ENCODE data around the gene FXR1. TPM values are rescaled to one million over a fixed set of nuclear protein-coding genes. Genes with fewer than 3 reads are reported as not detected.

FXR1 gene
- polyA plus RNA-seq, 1 experiment: 205 TPM

DNA sequence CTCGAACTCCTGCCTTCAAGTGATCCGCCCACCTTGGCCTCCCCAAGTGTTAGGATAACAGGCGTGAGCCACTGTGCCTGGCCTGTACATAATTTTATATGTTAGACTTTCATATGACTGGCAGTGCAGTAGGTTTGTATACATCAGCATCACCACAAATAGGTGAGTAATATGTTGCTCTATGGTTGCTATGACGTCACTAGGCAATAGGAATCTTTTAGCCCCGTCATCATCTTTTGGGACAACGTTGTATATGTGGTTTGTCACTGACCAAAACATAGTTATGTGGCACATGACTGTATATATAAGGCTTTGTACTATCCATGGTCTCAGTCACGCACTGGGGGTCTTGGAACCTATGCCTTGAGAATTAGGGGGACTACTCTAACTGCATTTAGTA lies 94.1 kb downstream of the FXR1 start:
- CTCF ChIA-PET: interaction anchor here (0.6 kb wide), 1 partner anchor 1290 kb away, joined by 3 read pairs; no protein-coding TSS in a partner anchor
- POLR2A ChIA-PET: no interaction called here
- no peak for DNase-seq (ENCODE audit: low read depth, low spot score)

GRCh38 chr3:181007262-181007661 lies 94.8 kb downstream of the FXR1 start:
- ChIA-PET CTCF (no interaction called here), POLR2A (no interaction called here)
- H3K27ac ChIP-seq (ENCODE audit: low read depth, low read length): no peak overlapping the region
- DNase-seq (ENCODE audit: low read depth, low spot score): no peak
- TF ChIP-seq, protein P1, sequence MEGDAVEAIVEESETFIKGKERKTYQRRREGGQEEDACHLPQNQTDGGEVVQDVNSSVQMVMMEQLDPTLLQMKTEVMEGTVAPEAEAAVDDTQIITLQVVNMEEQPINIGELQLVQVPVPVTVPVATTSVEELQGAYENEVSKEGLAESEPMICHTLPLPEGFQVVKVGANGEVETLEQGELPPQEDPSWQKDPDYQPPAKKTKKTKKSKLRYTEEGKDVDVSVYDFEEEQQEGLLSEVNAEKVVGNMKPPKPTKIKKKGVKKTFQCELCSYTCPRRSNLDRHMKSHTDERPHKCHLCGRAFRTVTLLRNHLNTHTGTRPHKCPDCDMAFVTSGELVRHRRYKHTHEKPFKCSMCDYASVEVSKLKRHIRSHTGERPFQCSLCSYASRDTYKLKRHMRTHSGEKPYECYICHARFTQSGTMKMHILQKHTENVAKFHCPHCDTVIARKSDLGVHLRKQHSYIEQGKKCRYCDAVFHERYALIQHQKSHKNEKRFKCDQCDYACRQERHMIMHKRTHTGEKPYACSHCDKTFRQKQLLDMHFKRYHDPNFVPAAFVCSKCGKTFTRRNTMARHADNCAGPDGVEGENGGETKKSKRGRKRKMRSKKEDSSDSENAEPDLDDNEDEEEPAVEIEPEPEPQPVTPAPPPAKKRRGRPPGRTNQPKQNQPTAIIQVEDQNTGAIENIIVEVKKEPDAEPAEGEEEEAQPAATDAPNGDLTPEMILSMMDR (IDR thresholded peaks at IDR 0.05; ENCODE audit: low read depth, low read length): no peak
- no peaks in the 10 kb centered on the region for H3K27me3 ChIP-seq (ENCODE audit: control insufficient read depth, insufficient read depth, low read length)
- no peak overlapping the region for H3K4me3 ChIP-seq (ENCODE audit: low read depth, low read length)
- no peaks in the 10 kb centered on the region for H3K9me3 ChIP-seq (ENCODE audit: control insufficient read depth, insufficient read depth, low read length)

More for the DNA sequence above, 94.1 kb downstream of the FXR1 start:
- TF ChIP-seq, protein P1 (IDR thresholded peaks at IDR 0.05; ENCODE audit: low read depth, low read length): no peak
- no peaks in the 10 kb centered on the region for H3K27me3 ChIP-seq (ENCODE audit: control insufficient read depth, insufficient read depth, low read length)
- no peaks in the 10 kb centered on the region for H3K9me3 ChIP-seq (ENCODE audit: control insufficient read depth, insufficient read depth, low read length)
- H3K27ac ChIP-seq (ENCODE audit: low read depth, low read length): no peak overlapping the region
- H3K4me3 ChIP-seq (ENCODE audit: low read depth, low read length): no peak overlapping the region

GRCh38 chr3:181008796-181009195 lies 96.3 kb downstream of the FXR1 start:
- Histone ChIP-seq H3K27ac (ENCODE audit: low read depth, low read length) (no peak overlapping the region), H3K9me3 (ENCODE audit: control insufficient read depth, insufficient read depth, low read length) (no peaks in the 10 kb centered on the region), H3K4me3 (ENCODE audit: low read depth, low read length) (no peak overlapping the region), H3K27me3 (ENCODE audit: control insufficient read depth, insufficient read depth, low read length) (no peaks in the 10 kb centered on the region)
- CTCF ChIA-PET: no interaction called here
- POLR2A ChIA-PET: no interaction called here
- TF ChIP-seq, protein P1 (IDR thresholded peaks at IDR 0.05; ENCODE audit: low read depth, low read length): no peak
- DNase-seq (ENCODE audit: low read depth, low spot score): no peak

DNA sequence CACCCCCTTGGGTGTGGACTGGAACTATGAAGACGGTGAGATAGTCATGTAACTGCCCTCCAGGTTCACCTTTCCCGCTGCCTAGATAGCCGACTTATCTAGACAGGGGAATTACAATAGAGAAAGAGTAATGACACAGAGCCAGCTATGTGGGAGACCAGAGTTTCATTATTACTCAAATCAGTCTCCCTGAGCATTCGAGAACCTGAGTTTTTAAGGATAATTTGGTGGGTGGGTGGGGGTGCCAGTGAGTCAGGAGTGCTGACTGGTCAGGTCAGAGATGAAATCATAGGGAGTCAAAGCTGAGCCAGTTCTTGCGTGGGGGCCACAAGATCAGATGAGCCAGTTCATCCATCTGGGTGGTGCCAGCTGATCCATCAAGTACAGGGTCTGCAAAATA lies 96.8 kb downstream of the FXR1 start:
- CTCF ChIA-PET: no interaction called here
- H3K27ac ChIP-seq (ENCODE audit: low read depth, low read length): no peak overlapping the region
- POLR2A ChIA-PET: no interaction called here
- no peak overlapping the region for H3K4me3 ChIP-seq (ENCODE audit: low read depth, low read length)
- DNase-seq (ENCODE audit: low read depth, low spot score): no peak
- no peaks in the 10 kb centered on the region for H3K9me3 ChIP-seq (ENCODE audit: control insufficient read depth, insufficient read depth, low read length)
- no peaks in the 10 kb centered on the region for H3K27me3 ChIP-seq (ENCODE audit: control insufficient read depth, insufficient read depth, low read length)
- TF ChIP-seq, protein P1 (IDR thresholded peaks at IDR 0.05; ENCODE audit: low read depth, low read length): no peak

DNA sequence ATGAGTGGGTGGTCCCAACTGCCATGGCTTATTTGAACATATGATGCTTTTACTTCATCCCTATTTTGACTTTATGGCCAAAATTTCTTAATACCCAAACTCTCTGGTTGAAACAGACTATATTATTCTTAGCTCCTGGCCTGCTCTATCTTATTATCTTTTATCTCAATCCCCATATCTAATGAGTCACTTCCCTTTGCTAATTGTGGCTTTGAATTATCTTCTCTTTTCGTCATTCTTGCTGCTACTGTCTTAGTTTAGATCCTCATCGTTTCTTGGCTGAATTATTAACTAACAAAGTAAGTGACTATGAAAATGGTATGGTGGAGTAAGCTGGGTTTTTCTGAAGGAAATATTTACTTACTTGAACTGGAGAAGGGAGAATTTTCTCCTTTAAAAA lies 105.2 kb downstream of the FXR1 start:
- POLR2A ChIA-PET: interaction anchor here (0.7 kb wide), 1 partner anchor 1630 kb away, joined by 3 read pairs; no protein-coding TSS in a partner anchor
- CTCF ChIA-PET: no interaction called here
- no peaks in the 10 kb centered on the region for H3K9me3 ChIP-seq (ENCODE audit: control insufficient read depth, insufficient read depth, low read length)
- H3K27me3 ChIP-seq (ENCODE audit: control insufficient read depth, insufficient read depth, low read length): no peaks in the 10 kb centered on the region
- TF ChIP-seq, protein P1 (IDR thresholded peaks at IDR 0.05; ENCODE audit: low read depth, low read length): no peak
- DNase-seq (ENCODE audit: low read depth, low spot score): no peak
- H3K27ac ChIP-seq (ENCODE audit: low read depth, low read length): no peak overlapping the region
- no peak overlapping the region for H3K4me3 ChIP-seq (ENCODE audit: low read depth, low read length)

Data from AG04450 (cell line).